NCI-H526 treated with DMSO at 0.1 percent for 48 hours (cell line): ENCODE data around the gene TAGLN3.
"Not testable (repeated sequence)": the region's sequence is repeated elsewhere in the genome, so short reads cannot be mapped to it uniquely, and the experiment has no call there.

ENCODE experiments used
- DNase-seq: peaks from one replicate; lab custom pipeline; 2025; lab: John Stamatoyannopoulos, UW

TAGLN3 gene

GRCh38 chr3:112010636-112011035 is 11.9 kb downstream of the TAGLN3 start:
- peak; percentile 37 for DNase-seq

- no peak for DNase-seq
These were observed 12.7 kb downstream of the TAGLN3 start for GRCh38 chr3:112011376-112011940.

- no peak for DNase-seq
These were observed 13.7 kb downstream of the TAGLN3 start for GRCh38 chr3:112012205-112012992.

- DNase-seq, result no peak
These were observed 14.5 kb downstream of the TAGLN3 start for GRCh38 chr3:112013058-112013783.

GRCh38 chr3:112013784-112014143 is 15.0 kb downstream of the TAGLN3 start:
- DNase-seq, result no peak

- DNase-seq, result no peak
These were observed 18.4 kb downstream of the TAGLN3 start for GRCh38 chr3:112017091-112017490.

GRCh38 chr3:112018712-112019111 is 20.0 kb downstream of the TAGLN3 start:
- no peak for DNase-seq

GRCh38 chr3:112019716-112020115 is 21.0 kb downstream of the TAGLN3 start:
- DNase-seq, result no peak

- no peak for DNase-seq
These were observed 22.0 kb downstream of the TAGLN3 start for GRCh38 chr3:112020674-112021085.

GRCh38 chr3:112027142-112027541 is 28.4 kb downstream of the TAGLN3 start:
- DNase-seq, result no peak

GRCh38 chr3:112027826-112028225 is 29.1 kb downstream of the TAGLN3 start:
- no peak for DNase-seq

GRCh38 chr3:112030901-112031300 is 32.2 kb downstream of the TAGLN3 start:
- no peak for DNase-seq

GRCh38 chr3:112032098-112032731 is 33.5 kb downstream of the TAGLN3 start:
- no peak for DNase-seq

GRCh38 chr3:112034436-112034835 is 35.7 kb downstream of the TAGLN3 start, which contains the start of gene TMPRSS7:
TSS of gene TMPRSS7 (plus strand) at chr3:112034736. CDS start at chr3:112034846, 110 bp downstream.
- DNase-seq, result no peak

GRCh38 chr3:112035241-112035640 is 36.5 kb downstream of the TAGLN3 start:
- DNase-seq, result no peak

GRCh38 chr3:112037194-112037593 is 38.5 kb downstream of the TAGLN3 start:
- DNase-seq, result not testable (repeated sequence)

- no peak for DNase-seq
These were observed 40.1 kb downstream of the TAGLN3 start for GRCh38 chr3:112038863-112039262.

GRCh38 chr3:112041321-112041720 is 42.6 kb downstream of the TAGLN3 start:
- no peak for DNase-seq

GRCh38 chr3:112042842-112043280 is 44.1 kb downstream of the TAGLN3 start:
- DNase-seq, result peak; percentile 7

GRCh38 chr3:112043621-112044201 is 45.0 kb downstream of the TAGLN3 start:
- peak; percentile 73 for DNase-seq

GRCh38 chr3:112046599-112046998 is 47.9 kb downstream of the TAGLN3 start:
- DNase-seq, result no peak

GRCh38 chr3:112047264-112047663 is 48.5 kb downstream of the TAGLN3 start:
- no peak for DNase-seq
